Ishikawa (cell line): ENCODE data around the gene C16orf92.

Experiments used
- CEBPB ChIP-seq: IDR thresholded peaks from 2 replicates; pipeline ENCODE4 v1.6.1; 2012
- CREB1 ChIP-seq: IDR thresholded peaks from 2 replicates; pipeline ENCODE4 v1.6.1; 2012; ENCODE audit warnings: low read depth
- EGR1 ChIP-seq: IDR thresholded peaks from 2 replicates; pipeline ENCODE4 v1.6.1; 2012
- EP300 ChIP-seq: IDR thresholded peaks from 2 replicates; pipeline ENCODE4 v1.6.1; 2012; ENCODE audit warnings: borderline replicate concordance
- FOXM1 ChIP-seq: IDR thresholded peaks from 2 replicates; pipeline ENCODE4 v1.6.1; 2012; ENCODE audit warnings: low read depth, borderline replicate concordance
- MAX ChIP-seq: IDR thresholded peaks from 2 replicates; pipeline ENCODE4 v1.6.1; 2012
- NFIC ChIP-seq: IDR thresholded peaks from 2 replicates; pipeline ENCODE4 v1.6.1; 2012
- RAD21 ChIP-seq: IDR thresholded peaks from 2 replicates; pipeline ENCODE4 v1.6.1; 2012; ENCODE audit warnings: low read depth
- REST ChIP-seq: IDR thresholded peaks from 2 replicates; pipeline ENCODE4 v1.6.1; 2012; ENCODE audit warnings: low read depth, mild to moderate bottlenecking
- TAF1 ChIP-seq: IDR thresholded peaks from 2 replicates; pipeline ENCODE4 v1.6.1; 2012; ENCODE audit warnings: low read depth, mild to moderate bottlenecking
- TCF12 ChIP-seq: IDR thresholded peaks from 2 replicates; pipeline ENCODE4 v1.6.1; 2012; ENCODE audit warnings: low read depth
- TEAD4 ChIP-seq: IDR thresholded peaks from 2 replicates; pipeline ENCODE4 v1.6.1; 2012
- YY1 ChIP-seq: IDR thresholded peaks from 2 replicates; pipeline ENCODE4 v1.6.1; 2012; ENCODE audit warnings: low read depth
- ZBTB7A ChIP-seq: IDR thresholded peaks from 2 replicates; pipeline ENCODE4 v1.6.1; 2012; ENCODE audit warnings: low read depth
- TF ChIP-seq, protein P1 (sequence below): IDR thresholded peaks from 2 replicates; pipeline ENCODE4 v1.6.1; 2012

Gene C16orf92

GRCh38 chr16:30069611-30070462, 46.8 kb downstream of the C16orf92 start:
- TF ChIP-seq YY1 (no peak), ZBTB7A (no peak), CREB1 (no peak), RAD21 (no peak), EP300 (no peak), TAF1 (no peak), CEBPB (no peak), TCF12 (no peak), FOXM1 (no peak), MAX (no peak), TEAD4 (no peak), EGR1 (no peak), NFIC (no peak), REST (no peak)
- TF ChIP-seq, protein P1, sequence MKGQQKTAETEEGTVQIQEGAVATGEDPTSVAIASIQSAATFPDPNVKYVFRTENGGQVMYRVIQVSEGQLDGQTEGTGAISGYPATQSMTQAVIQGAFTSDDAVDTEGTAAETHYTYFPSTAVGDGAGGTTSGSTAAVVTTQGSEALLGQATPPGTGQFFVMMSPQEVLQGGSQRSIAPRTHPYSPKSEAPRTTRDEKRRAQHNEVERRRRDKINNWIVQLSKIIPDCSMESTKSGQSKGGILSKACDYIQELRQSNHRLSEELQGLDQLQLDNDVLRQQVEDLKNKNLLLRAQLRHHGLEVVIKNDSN = no peak

DNA sequence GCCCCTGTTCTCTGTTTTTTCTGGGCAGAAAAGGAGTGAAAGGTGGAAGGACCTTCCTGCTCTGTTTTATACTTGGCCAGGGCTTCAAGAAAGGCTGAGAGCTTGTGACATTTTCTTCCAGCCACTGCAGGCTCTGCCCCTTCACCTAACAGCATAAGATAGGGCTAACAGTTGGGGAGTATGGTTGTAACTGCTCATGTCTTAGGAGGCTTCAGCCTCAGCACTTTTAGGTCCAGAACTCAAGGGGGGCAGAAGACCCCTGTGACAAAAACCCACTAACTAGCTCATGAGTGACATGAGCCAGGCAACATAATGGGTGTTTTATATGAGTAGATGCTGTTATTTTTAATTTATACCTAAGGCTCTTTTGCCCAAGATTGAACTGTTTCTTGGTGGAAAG, 47.5 kb downstream of the C16orf92 start:
- TF ChIP-seq NFIC = no peak
- no peak for TF ChIP-seq CREB1
- TF ChIP-seq TCF12 = no peak
- no peak for TF ChIP-seq ZBTB7A
- no peak for TF ChIP-seq FOXM1
- TF ChIP-seq CEBPB = no peak
- no peak for TF ChIP-seq REST
- TF ChIP-seq RAD21 = no peak
